A172 (cell line): ENCODE measurements around the gene DDX47. TPM values are rescaled to one million over a fixed set of nuclear protein-coding genes. Genes with fewer than 3 reads are reported as not detected.
"Not testable (repeated sequence)": the region's sequence is repeated elsewhere in the genome, so short reads cannot be mapped to it uniquely, and the experiment has no call there.

Experiments used
- DNase-seq: peaks from one replicate; pipeline ENCODE4 v3.0.0-alpha.2; 2015; ENCODE audit warnings: low spot score
- total RNA-seq: library from RNA; depleted of rRNA; stranded (reverse); fragments of >200 nt; shearing (Covaris generic); gene quantifications from 2 replicates; pipeline ENCODE4 v1.2.3, GENCODE V29; 2014

DDX47 gene
- total RNA-seq, 1 experiment from 2014 or later, result 96.6 TPM

DNA sequence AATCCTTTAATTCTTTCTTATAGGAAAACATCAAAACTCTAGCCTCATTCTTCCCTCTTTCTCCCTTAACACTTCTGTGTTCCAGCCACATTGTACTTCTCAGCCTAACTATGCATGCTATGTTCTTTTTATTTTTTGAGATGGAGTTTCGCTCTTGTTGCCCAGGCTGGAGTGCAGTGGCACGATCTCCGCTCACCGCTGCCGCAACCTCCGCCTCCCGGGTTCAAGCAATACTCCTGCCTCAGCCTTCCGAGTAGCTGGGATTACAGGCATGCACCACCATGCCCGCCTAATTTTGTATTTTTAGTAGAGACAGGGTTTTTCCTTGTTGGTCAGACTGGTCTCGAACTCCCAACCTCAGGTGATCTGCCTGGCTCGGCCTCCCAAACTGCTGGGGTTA is 7.2 kb downstream of the DDX47 start:
- DNase-seq, result not testable (repeated sequence)

- DNase-seq, result no peak
Observed at GRCh38 chr12:12821975-12822374, 8.8 kb downstream of the DDX47 start.

GRCh38 chr12:12822886-12823285 is 9.7 kb downstream of the DDX47 start:
- peak; percentile 58 for DNase-seq

DNA sequence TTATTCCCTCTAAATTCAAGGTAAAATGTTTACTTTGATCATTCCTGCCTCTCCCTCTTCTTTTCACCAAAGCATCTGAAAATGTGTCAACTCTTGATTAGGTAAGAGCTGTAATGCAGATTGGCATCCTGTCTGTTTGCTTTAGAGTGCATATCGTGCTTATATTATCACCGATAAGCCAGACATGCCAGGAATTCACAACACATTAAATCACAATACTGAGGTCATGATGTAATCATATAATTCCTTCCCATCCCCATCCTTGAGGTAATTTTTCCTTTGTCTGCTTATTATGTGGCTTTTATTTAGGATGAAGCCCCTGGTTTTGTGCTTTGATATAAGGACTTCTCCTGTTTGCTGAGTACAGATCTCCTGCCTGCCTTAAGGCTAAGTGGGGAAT is 10.2 kb downstream of the DDX47 start:
- DNase-seq, result peak; percentile 85

DNA sequence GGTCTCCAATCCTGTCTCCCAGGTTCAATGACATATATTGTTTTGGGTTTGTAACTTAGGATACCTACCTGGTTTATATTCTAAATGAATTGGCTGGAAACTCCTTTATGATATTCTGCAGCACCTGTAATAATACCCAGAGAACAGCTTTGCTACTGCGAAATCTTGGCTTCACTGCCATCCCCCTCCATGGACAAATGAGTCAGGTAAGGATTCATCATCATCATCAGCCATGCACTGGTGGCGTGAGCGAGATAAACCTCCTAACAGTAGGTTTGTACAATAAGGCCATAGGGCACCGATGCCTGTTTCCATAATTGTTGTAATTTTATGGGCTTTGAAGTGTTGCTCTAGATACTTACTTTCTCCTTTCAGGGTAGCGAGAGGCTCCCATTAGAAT is 10.7 kb downstream of the DDX47 start:
- peak; percentile 61 for DNase-seq

GRCh38 chr12:12835378-12836146 is 22.4 kb downstream of the DDX47 start:
- peak; percentile 89 for DNase-seq

DNA sequence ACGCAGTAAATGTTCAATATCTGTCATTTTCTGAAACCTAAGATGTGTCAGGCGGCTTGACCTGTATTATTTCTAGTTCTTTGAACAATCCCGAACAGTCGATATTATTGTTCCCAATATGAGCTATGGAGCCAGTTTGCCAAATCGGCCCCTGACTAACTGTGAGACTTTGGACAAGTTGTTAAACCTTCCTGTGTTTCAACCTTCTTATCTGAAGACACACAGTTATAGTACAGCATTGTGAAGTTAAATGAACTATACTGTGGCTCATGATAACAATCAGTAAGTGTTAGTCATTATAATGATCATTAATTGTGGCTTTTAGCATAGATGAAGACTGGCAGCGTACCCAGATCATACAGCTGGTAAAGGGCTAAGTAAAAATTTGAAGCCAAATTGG is 23.4 kb downstream of the DDX47 start:
- no peak for DNase-seq

- peak; percentile 82 for DNase-seq
Observed at GRCh38 chr12:12837025-12837812, 24.1 kb downstream of the DDX47 start.

DNA sequence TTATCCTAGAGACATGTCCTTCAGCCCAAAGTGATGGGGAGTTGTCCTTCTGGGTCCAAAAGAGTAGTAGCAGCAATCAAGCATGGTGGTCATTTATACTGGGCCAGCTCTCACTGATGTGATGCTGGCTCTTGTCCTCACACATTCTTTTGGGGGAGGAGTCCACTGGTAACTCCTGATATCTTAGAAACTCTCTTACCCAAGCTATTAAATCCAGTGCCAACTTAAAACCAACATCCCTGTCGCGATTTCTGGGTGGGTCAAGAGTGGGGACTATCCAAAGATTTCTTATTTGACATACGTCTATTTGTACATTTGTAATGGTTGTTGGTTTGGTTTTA is 24.6 kb downstream of the DDX47 start:
- DNase-seq, result no peak

DNA sequence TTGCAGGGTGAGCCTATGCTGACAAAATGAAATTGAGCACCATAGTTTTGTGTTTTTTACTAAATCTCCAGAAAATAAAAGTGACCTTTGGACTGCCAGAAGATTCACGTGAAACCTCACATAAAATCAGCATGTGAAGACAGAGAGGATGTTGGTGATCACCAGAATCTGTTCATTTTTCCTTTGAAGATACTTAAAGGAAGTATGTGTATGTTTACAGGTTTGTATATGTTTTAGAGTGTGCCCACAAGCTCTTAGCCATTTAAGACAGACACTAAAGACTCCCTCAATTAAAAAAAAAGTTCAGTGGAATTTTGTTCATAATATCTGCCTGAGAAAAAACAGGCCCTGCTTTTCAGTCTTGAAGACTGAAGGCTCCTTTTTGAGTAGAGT is 25.9 kb downstream of the DDX47 start:
- no peak for DNase-seq

DNA sequence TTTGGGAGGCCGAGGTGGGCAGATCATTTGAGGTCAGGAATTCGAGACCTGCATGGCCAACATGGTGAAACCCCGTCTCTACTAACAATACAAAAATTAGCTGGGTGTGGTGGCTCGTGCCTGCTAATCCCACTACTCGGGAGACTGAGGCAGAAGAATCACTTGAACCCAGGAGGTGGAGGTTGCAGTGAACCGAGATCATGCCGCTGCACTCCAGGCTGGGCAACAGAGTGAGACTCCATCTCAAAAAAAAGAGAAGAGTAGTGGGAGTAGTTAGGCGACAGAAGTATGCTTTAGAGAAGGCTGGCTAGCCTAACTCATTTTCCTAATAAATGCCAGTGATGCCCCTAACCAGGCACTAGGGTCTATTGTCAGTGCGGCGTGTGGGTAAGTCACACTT is 26.3 kb downstream of the DDX47 start:
- DNase-seq, result not testable (repeated sequence)

- DNase-seq, result peak; percentile 89
Observed at GRCh38 chr12:12839873-12840579, 26.9 kb downstream of the DDX47 start.

DNA sequence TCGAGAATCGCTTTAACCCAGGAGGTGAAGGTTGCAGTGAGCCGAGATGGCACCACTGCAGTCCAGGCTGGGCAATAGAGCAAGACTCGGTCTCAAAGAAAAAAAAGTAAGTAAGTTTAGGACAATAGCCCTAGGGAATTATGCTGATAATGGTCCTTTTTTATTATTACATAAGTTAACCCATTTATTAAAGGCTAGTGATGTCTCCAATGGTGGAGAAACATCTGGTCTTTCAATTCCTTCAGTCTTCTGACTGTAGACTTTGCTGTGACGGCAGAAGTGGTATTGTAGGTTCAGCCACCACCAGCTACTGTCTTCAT is 27.4 kb downstream of the DDX47 start:
- DNase-seq, result no peak

DNA sequence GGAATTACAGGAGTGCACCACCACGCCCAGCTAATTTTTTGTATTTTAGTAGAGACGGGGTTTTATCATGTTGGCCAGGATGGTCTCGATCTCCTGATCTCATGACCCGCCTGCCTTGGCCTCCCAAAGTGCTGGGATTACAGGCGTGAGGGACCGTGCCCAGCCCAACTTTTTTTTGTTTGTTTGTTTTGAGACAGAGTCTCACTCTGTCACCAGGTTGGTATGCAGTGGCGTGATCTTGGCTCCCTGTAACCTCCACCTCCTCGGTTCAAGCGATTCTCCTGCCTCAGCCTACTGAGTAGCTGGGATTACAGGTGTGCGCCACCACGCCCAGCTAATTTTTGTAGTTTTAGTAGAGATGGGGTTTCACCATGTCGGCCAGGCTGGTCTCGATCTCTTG is 28.3 kb downstream of the DDX47 start:
- DNase-seq, result not testable (repeated sequence)

- no peak for DNase-seq
Observed at GRCh38 chr12:12845794-12846243, 32.7 kb downstream of the DDX47 start.

GRCh38 chr12:12846780-12847179 is 33.6 kb downstream of the DDX47 start:
- not testable (repeated sequence) for DNase-seq

DNA sequence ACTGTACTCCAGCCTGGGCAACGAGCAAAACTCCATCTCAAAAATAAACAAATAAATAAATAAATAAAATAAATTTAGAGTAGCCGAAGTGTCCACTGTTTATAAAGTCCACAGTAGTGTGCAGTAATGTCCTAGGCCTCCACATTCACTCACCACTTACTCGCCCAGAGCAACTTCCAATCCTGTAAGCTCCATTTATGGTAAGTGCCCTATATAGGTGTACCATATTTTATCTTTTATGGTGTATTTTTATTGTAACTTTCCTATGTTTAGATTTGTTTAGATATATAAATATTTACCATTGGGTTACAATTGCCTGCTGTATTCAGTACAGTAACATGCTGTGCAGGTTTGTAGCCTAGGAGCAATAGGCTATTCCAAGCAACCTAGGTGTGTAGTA is 40.3 kb downstream of the DDX47 start:
- DNase-seq, result no peak

DNA sequence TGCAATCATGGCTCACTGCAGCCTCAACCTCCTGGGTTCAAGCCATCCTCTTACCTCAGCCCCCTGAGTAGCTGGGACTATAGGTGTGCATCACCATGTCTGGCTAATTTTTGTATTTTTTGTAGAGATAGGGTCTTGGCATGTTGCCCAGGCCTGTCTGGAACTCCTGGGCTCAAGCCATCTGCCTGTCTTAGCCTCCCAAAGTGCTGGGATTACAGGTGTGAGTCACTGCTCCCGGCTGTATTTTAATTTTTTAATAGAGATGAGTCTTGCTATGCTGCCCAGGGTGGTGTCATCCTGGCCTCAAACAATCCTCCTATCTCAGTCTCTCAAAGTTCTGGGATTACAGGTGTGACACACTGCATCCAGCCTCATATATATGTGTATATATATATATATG is 46.5 kb downstream of the DDX47 start:
- DNase-seq, result no peak

GRCh38 chr12:12864243-12864642 is 51.1 kb downstream of the DDX47 start:
- no peak for DNase-seq

DNA sequence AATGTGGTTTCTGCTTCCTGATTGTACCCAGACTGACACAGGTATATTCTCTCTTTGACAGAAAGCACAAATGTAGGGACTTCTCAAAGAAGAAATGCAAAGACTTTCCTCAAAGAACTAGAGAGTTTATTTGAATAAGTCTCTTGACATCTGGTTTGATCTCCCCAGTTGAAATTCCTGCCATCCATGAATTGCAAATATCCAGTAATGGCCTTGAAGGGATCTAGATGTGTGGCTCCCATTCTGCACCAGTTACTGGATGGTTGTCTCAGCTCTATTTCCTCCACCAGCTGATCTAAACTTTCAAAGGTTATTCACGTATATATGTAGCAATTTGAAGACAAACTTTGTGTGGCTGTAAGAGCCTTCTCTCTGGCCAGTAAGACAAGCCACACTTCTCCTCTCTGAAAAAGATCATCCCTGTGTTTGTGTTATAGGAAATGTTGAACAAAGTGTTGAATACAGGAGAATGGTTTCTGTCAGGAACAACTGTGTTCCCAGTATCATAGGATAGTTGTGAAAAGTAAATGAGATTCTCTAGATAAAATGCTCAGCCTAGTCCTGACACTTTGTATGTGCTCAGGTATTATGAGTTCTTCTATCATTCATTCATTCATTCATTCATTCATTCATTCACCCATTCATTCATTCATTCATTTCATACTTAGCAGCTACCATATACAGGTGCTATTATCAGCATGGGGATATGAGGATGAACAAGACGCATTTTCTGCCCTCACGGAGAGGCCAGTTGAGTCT is 55.5 kb downstream of the DDX47 start:
- no peak for DNase-seq

GRCh38 chr12:12870465-12870864 is 57.3 kb downstream of the DDX47 start:
- peak; percentile 88 for DNase-seq

GRCh38 chr12:12871587-12872138 is 58.5 kb downstream of the DDX47 start:
- DNase-seq, result no peak
